ENCODE data around the gene PARP3.
A peak's percentile ranks its signal among the peaks of the same experiment; 100 is the strongest.

The PARP3 gene

DNA sequence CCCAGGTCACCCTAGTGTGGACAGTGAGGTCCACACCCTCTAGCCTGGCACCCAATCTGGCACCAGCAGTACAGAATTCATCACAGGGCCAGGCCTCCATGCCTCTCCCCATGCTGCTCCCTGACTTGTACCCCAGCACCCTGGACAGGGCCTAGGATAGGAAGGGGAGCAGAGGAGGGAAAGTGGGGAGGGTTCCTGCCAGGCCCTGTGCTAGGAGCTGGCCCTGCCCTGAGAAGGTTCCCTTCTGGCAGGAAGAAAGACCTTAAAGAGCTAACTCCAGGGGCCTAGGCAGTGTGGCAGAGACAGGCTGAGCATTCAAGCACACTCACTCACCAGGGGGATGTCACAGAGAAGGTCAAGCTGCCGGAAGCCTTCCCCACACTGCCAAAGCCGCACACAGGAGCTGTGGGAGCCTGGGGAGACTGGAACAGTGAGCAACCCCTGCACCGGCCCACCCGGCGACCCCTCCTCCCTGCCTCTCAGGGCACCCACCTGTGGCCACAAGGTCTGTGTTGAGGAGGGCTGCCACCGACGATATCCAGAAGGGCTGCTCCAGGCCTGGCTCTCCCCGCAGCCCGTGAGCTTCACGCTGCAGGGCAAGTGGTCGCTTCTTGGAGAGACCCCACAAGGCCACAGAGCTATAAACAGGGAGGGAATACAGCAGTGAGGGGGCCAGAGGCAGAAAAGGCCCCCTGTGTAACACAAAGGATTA, 7.9 kb upstream of the PARP3 start:
- no peak for ATAC-seq

GRCh38 chr3:51934991-51935885, 6.9 kb upstream of the PARP3 start:
- ATAC-seq: no peak

GRCh38 chr3:51935886-51936755, 6.0 kb upstream of the PARP3 start:
- ATAC-seq: no peak

DNA sequence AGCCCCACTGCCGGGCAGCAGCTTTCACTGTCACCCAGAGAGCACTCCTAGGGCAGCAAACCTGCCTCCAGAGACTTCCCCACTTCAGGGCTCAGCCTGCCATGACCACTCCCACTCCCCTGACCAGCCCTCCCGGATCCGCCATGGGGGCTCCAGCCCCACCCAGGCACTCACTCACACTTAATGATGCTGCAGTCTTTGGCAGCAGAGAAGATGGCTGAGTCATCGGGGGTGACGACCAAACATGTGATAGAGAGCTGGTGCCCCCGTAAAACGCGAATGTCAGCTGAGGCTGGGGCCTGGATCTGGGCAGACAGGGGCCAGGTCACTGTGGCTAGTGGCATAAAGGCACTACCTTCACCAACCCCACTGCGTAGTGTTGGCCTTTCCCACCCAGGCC, 5.1 kb upstream of the PARP3 start:
- no peak for ATAC-seq

GRCh38 chr3:51937611-51938450, 4.3 kb upstream of the PARP3 start:
- no peak for ATAC-seq

GRCh38 chr3:51938780-51939425, 3.3 kb upstream of the PARP3 start:
- ATAC-seq: no peak

GRCh38 chr3:51940648-51941462, 1.3 kb upstream of the PARP3 start:
- no peak for ATAC-seq

DNA sequence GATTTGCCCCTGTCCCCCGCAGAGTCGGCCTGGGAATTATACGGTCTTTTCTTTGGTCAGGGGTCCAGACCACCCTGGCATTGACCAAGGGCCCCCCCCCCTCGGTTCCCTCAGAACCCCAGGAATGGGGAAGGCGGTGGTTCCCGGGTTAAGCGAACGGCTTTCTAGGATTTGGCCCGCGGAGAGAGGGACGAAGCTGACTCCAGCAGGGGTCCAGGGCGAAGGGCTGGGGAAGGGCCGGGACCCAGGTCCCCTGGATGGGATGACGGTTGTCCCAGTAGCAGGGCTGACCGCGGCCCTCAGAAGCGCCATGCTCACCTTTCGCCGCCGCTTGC, 733 bp upstream of the PARP3 start:
- no peak for ATAC-seq

- ATAC-seq: peak; percentile 28 to 30
These were observed 664 bp downstream of the PARP3 start for GRCh38 chr3:51942603-51943450.

- ATAC-seq: no peak
These were observed 1.6 kb downstream of the PARP3 start for GRCh38 chr3:51943451-51944391.

DNA sequence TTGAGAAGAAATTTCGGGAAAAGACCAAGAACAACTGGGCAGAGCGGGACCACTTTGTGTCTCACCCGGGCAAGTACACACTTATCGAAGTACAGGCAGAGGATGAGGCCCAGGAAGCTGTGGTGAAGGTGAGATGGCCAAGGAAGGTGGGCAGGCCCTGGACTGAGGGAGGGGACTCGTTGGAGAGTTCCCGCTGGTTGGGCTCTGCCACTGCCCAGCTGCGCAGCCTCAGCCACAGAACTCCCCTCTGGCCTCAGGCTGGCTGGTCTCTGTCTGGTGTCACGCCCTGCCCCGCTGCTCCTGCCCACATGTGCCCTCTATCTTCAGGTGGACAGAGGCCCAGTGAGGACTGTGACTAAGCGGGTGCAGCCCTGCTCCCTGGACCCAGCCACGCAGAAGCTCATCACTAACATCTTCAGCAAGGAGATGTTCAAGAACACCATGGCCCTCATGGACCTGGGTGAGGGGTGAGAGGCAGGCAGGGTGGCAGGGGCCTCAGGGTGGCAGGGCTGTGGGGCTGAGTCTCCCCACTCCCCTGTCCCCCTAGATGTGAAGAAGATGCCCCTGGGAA, 2.4 kb downstream of the PARP3 start:
- no peak for ATAC-seq

DNA sequence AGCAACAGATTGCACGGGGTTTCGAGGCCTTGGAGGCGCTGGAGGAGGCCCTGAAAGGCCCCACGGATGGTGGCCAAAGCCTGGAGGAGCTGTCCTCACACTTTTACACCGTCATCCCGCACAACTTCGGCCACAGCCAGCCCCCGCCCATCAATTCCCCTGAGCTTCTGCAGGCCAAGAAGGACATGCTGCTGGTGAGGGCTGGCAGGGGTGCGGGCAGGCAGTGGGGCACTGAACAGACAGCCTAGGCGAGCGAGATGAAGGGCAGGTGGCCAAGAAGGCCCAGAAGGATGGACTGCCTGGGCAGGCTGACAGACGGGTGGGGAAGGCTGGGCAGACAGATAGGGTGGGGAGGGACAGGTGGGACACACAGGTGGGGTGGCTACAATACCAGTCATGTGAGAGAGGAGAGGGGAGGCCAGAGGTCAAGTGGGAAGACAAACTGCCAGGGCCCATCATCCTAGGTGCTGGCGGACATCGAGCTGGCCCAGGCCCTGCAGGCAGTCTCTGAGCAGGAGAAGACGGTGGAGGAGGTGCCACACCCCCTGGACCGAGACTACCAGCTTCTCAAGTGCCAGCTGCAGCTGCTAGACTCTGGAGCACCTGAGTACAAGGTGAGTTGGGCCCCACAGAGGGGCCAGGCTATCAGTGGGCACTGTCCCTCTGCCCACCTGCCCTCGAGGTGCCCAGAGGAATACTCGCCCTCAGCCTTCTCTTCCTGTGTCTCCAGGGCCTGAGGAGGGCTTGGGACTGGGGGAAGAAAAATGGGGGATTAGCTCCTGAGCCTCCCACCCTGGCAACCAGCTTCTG, 3.1 kb downstream of the PARP3 start:
- no peak for ATAC-seq

DNA sequence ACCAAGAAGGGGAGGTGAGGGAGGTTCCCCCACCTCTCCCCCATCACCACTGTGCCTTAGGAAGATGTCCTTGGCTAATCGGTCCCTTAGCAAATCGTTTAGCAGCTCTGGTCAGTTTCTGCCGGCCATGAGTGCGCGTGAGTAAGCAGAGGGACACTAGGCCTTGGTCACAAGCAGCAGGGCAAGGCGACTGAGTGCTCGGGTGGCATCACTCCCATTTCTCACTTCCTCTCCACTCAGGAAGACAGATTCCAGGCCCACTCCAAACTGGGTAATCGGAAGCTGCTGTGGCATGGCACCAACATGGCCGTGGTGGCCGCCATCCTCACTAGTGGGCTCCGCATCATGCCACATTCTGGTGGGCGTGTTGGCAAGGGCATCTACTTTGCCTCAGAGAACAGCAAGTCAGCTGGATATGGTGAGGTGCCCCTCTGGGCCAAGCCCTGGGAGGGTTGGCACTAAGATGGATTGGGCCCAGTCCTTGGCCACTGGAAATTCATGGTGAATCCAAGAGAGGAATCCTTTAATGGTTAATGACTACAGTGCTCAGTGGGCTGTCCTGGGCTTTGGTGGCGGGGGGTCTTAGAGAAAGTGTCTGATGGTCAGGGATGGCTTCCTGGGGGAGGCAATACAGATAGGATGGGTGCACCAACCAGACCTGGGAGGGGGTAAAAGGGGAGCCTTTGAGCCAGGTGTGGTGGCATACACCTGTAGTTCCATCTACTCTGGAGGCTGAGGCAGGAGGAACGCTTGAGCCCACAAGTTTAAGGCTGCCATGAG, 4.0 kb downstream of the PARP3 start:
- ATAC-seq: no peak

- ATAC-seq: no peak
These were observed 4.6 kb downstream of the PARP3 start for GRCh38 chr3:51946796-51947195.

DNA sequence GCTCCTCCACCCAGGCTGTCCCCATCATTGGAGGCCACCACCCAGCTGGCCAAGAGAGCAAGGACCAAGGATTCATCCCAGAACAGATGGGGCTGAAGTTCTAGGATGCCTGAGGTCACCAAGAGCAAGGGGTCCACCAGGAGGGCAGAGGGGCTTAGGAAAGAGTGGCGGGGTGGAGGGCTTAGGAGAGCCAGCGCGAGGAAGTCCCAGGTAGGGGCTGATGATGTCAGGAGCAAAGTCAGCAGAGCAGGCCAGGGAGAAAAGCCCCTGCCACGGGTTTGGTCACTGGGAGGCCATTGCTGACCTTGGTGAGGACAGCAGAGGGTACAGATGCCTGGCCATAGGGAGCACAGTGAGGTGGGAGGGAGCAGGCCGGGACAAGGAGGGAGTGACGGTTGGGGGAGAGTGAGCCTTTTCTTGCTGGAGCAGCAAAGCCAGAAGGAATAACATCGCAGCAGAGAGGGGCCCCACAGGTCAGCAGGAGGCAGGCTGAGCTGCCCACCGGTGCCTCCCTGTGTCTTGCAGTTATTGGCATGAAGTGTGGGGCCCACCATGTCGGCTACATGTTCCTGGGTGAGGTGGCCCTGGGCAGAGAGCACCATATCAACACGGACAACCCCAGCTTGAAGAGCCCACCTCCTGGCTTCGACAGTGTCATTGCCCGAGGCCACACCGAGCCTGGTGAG, 5.2 kb downstream of the PARP3 start:
- no peak for ATAC-seq

GRCh38 chr3:51948016-51948580, 5.9 kb downstream of the PARP3 start:
- no peak for ATAC-seq
